ENCODE results near the gene IGLL1. TPM values are rescaled to one million over a fixed set of nuclear protein-coding genes. Genes with fewer than 3 reads are reported as not detected.
"Not testable (repeated sequence)": the region's sequence is repeated elsewhere in the genome, so short reads cannot be mapped to it uniquely, and the experiment has no call there.

IGLL1 gene
- total RNA-seq, 1 experiment from 2014 or later: not detected

DNA sequence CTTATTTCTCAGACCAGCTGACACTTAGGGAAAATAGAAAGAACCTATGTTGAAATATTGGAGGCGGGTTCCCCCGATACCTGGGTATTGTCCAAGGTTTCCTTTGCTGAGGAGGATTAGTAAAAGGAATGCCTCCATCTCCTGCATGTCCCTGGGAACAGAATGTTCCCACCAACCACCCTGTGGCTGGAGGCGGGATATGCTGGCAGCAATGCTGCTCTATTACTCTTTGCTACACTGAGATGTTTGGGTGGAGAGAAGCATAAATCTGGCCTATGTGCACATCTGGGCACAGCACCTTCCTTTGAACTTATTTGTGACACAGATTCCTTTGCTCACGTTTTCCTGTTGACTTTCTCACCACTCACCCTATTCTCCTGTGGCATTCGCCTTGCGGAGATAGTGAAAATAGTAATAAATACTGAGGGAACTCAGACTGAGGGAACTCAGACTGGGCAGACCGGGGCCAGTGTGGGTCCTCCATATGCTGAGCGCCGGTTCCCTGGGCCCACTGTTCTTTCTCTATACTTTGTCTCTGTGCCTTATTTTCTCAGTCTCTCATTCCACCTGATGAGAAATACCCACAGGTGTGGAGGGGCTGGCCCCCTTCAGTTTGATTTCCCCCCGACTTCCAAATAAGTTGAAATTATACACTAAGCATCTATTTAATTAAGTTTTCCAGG is 32.1 kb downstream of the IGLL1 start:
- H3K27me3 ChIP-seq (ENCODE audit: control insufficient read depth, insufficient read depth, low read length): no peaks in the 10 kb centered on the region
- no peak overlapping the region for H3K4me3 ChIP-seq (ENCODE audit: insufficient read depth, low read depth, low read length)
- DNase-seq: no peak
- H3K36me3 ChIP-seq (replicated peaks; ENCODE audit: control insufficient read depth, insufficient read depth, low read length): no peaks in the 10 kb centered on the region

DNA sequence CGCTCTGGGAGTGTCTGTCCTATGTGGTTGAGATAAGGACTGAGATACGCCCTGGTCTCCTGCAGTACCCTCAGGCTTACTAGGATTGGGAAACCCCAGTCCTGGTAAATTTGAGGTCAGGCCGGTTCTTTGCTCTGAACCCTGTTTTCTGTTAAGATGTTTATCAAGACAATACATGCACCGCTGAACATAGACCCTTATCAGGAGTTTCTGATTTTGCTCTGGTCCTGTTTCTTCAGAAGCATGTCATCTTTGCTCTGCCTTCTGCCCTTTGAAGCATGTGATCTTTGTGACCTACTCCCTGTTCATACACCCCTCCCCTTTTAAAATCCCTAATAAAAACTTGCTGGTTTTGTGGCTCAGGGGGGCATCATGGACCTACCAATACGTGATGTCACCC is 32.7 kb downstream of the IGLL1 start:
- DNase-seq; H3K27me3 ChIP-seq (ENCODE audit: control insufficient read depth, insufficient read depth, low read length); H3K4me3 ChIP-seq (ENCODE audit: insufficient read depth, low read depth, low read length); H3K36me3 ChIP-seq (replicated peaks; ENCODE audit: control insufficient read depth, insufficient read depth, low read length): not testable (repeated sequence)

DNA sequence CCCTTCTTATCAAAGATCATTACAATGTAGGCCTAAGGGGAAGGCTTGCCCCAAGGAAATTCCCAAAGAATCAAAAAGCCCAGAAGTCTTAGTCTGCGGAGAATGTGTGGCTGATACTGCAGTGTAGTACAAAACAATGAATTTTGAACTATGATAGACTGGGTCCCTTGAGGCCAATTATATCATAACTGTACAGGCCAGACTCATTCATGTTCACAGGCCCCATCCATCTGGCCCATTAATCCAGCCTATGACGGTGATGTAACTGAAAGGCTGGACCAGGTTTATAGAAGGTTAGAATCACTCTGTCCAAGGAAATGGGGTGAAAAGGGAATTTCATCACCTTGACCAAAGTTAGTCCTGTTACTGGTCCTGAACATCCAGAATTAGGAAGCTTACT is 35.2 kb downstream of the IGLL1 start:
- no peaks in the 10 kb centered on the region for H3K27me3 ChIP-seq (ENCODE audit: control insufficient read depth, insufficient read depth, low read length)
- no peak for DNase-seq
- H3K36me3 ChIP-seq (replicated peaks; ENCODE audit: control insufficient read depth, insufficient read depth, low read length): no peaks in the 10 kb centered on the region
- no peak overlapping the region for H3K4me3 ChIP-seq (ENCODE audit: insufficient read depth, low read depth, low read length)

DNA sequence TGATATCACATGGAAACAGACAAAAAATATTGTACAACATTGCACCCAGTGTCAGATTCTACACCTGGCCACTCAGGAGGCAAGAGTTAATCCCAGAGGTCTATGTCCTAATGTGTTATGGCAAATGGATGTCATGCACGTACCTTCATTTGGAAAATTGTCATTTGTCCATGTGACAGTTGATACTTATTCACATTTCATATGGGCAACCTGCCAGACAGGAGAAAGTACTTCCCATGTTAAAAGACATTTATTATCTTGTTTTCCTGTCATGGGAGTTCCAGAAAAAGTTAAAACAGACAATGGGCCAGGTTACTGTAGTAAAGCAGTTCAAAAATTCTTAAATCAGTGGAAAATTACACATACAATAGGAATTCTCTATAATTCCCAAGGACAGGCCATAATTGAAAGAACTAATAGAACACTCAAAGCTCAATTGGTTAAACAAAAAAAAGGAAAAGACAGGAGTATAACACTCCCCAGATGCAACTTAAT is 36.5 kb downstream of the IGLL1 start:
- not testable (repeated sequence) for H3K4me3 ChIP-seq (ENCODE audit: insufficient read depth, low read depth, low read length); H3K27me3 ChIP-seq (ENCODE audit: control insufficient read depth, insufficient read depth, low read length); H3K36me3 ChIP-seq (replicated peaks; ENCODE audit: control insufficient read depth, insufficient read depth, low read length); DNase-seq

DNA sequence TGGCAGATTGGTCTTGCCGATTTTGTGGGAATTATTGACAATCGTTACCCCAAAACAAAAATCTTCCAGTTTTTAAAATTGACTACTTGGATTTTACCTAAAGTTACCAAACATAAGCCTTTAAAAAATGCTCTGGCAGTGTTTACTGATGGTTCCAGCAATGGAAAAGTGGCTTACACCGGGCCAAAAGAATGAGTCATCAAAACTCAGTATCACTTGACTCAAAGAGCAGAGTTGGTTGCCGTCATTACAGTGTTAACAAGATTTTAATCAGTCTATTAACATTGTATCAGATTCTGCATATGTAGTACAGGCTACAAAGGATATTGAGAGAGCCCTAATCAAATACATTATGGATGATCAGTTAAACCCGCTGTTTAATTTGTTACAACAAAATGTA is 37.2 kb downstream of the IGLL1 start:
- no peak for DNase-seq
- H3K4me3 ChIP-seq (ENCODE audit: insufficient read depth, low read depth, low read length): no peak overlapping the region
- H3K27me3 ChIP-seq (ENCODE audit: control insufficient read depth, insufficient read depth, low read length): no peaks in the 10 kb centered on the region; the same call in 1 of the 2 replicates
- no peaks in the 10 kb centered on the region for H3K36me3 ChIP-seq (replicated peaks; ENCODE audit: control insufficient read depth, insufficient read depth, low read length)

DNA sequence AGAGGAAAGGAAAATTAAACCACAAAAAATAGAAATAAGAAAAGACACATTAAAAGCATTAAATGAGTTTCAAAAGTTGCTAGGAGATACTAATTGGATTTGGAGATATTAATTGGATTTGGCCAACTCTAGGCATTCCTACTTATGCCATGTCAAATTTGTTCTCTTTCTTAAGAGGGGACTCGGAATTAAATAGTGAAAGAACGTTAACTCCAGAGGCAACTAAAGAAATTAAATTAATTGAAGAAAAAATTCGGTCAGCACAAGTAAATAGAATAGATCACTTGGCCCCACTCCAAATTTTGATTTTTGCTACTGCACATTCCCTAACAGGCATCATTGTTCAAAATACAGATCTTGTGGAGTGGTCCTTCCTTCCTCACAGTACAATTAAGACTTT is 37.7 kb downstream of the IGLL1 start:
- not testable (repeated sequence) for H3K27me3 ChIP-seq (ENCODE audit: control insufficient read depth, insufficient read depth, low read length); DNase-seq

DNA sequence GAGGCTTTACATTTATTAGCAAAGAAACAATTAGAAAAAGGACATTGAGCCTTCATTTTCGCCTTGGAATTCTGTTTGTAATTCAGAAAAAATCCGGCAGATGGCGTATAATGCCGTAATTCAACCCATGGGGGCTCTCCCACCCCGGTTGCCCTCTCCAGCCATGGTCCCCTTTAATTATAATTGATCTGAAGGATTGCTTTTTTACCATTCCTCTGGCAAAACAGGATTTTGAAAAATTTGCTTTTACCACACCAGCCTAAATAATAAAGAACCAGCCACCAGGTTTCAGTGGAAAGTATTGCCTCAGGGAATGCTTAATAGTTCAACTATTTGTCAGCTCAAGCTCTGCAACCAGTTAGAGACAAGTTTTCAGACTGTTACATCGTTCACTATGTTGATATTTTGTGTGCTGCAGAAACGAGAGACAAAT is 38.2 kb downstream of the IGLL1 start:
- not testable (repeated sequence) for DNase-seq; H3K36me3 ChIP-seq (replicated peaks; ENCODE audit: control insufficient read depth, insufficient read depth, low read length)

More for the DNA sequence above, 37.7 kb downstream of the IGLL1 start:
- not testable (repeated sequence) for H3K36me3 ChIP-seq (replicated peaks; ENCODE audit: control insufficient read depth, insufficient read depth, low read length); H3K4me3 ChIP-seq (ENCODE audit: insufficient read depth, low read depth, low read length)

DNA sequence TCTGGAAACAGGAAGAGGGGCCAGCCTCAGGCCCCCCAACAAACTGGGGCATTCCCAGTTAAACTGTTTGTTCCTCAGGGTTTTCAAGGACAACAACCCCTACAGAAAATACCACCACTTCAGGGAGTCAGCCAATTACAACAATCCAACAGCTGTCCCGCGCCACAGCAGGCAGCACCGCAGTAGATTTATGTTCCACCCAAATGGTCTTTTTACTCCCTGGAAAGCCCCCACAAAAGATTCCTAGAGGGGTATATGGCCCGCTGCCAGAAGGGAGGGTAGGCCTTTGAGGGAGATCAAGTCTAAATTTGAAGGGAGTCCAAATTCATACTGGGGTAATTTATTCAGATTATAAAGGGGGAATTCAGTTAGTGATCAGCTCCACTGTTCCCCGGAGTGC is 39.3 kb downstream of the IGLL1 start:
- not testable (repeated sequence) for DNase-seq; H3K4me3 ChIP-seq (ENCODE audit: insufficient read depth, low read depth, low read length); H3K27me3 ChIP-seq (ENCODE audit: control insufficient read depth, insufficient read depth, low read length); H3K36me3 ChIP-seq (replicated peaks; ENCODE audit: control insufficient read depth, insufficient read depth, low read length)

More for the DNA sequence above, 38.2 kb downstream of the IGLL1 start:
- not testable (repeated sequence) for H3K27me3 ChIP-seq (ENCODE audit: control insufficient read depth, insufficient read depth, low read length); H3K4me3 ChIP-seq (ENCODE audit: insufficient read depth, low read depth, low read length)

DNA sequence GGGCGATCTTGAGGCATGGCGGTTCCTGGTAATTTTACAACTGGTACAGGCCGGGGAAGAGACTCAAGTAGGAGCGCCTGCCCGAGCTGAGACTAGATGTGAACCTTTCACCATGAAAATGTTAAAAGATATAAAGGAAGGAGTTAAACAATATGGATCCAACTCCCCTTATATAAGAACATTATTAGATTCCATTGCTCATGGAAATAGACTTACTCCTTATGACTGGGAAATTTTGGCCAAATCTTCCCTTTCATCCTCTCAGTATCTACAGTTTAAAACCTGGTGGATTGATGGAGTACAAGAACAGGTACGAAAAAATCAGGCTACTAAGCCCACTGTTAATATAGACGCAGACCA is 40.3 kb downstream of the IGLL1 start:
- H3K27me3 ChIP-seq (ENCODE audit: control insufficient read depth, insufficient read depth, low read length); H3K4me3 ChIP-seq (ENCODE audit: insufficient read depth, low read depth, low read length); H3K36me3 ChIP-seq (replicated peaks; ENCODE audit: control insufficient read depth, insufficient read depth, low read length); DNase-seq: not testable (repeated sequence)

DNA sequence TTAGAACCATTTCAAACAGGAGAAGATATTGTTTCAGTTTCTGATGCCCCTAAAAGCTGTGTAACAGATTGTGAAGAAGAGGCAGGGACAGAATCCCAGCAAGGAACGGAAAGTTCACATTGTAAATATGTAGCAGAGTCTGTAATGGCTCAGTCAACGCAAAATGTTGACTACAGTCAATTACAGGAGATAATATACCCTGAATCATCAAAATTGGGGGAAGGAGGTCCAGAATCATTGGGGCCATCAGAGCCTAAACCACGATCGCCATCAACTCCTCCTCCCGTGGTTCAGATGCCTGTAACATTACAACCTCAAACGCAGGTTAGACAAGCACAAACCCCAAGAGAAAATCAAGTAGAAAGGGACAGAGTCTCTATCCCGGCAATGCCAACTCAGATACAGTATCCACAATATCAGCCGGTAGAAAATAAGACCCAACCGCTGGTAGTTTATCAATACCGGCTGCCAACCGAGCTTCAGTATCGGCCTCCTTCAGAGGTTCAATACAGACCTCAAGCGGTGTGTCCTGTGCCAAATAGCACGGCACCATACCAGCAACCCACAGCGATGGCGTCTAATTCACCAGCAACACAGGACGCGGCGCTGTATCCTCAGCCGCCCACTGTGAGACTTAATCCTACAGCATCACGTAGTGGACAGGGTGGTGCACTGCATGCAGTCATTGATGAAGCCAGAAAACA is 40.8 kb downstream of the IGLL1 start:
- peak; percentile 73 for DNase-seq
- Histone ChIP-seq H3K4me3 (ENCODE audit: insufficient read depth, low read depth, low read length) (no peak overlapping the region), H3K36me3 (replicated peaks; ENCODE audit: control insufficient read depth, insufficient read depth, low read length) (no peaks in the 10 kb centered on the region), H3K27me3 (ENCODE audit: control insufficient read depth, insufficient read depth, low read length) (peaks cover 9% of the 10 kb centered on the region; the same call in 1 of the 2 replicates)

DNA sequence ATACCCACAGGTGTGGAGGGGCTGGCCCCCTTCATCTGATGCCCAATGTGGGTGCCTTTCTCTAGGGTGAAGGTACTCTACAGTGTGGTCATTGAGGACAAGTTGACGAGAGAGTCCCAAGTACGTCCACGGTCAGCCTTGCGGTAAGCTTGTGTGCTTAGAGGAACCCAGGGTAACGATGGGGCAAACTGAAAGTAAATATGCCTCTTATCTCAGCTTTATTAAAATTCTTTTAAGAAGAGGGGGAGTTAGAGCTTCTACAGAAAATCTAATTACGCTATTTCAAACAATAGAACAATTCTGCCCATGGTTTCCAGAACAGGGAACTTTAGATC is 41.4 kb downstream of the IGLL1 start:
- H3K36me3 ChIP-seq (replicated peaks; ENCODE audit: control insufficient read depth, insufficient read depth, low read length); H3K27me3 ChIP-seq (ENCODE audit: control insufficient read depth, insufficient read depth, low read length); H3K4me3 ChIP-seq (ENCODE audit: insufficient read depth, low read depth, low read length); DNase-seq: not testable (repeated sequence)

DNA sequence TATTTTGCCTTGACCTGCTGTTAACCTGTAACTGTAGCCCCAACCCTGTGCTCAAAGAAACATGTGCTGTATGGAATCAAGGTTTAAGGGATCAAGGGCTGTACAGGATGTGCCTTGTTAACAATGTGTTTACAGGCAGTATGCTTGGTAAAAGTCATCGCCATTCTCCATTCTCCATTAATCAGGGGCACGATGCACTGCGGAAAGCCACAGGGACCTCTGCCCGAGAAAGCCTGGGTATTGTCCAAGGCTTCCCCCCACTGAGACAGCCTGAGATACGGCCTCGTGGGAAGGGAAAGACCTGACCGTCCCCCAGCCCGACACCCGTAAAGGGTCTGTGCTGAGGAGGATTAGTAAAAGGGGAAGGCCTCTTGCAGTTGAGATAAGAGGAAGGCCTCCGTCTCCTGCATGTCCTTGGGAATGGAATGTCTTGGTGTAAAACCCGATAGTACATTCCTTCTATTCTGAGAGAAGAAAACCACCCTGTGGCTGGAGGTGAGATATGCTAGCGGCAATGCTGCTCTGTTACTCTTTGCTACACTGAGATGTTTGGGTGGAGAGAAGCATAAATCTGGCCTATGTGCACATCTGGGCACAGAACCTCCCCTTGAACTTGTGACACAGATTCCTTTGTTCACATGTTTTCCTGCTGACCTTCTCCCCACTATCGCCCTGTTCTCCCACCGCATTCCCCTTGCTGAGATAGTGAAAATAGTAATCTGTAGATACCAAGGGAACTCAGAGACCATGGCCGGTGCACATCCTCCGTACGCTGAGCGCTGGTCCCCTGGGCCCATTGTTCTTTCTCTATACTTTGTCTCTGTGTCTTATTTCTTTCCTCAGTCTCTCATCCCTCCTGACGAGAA is 42.0 kb downstream of the IGLL1 start:
- not testable (repeated sequence) for H3K27me3 ChIP-seq (ENCODE audit: control insufficient read depth, insufficient read depth, low read length); H3K36me3 ChIP-seq (replicated peaks; ENCODE audit: control insufficient read depth, insufficient read depth, low read length); DNase-seq
- peak overlapping the region; percentile 35 for H3K4me3 ChIP-seq (ENCODE audit: insufficient read depth, low read depth, low read length)

DNA sequence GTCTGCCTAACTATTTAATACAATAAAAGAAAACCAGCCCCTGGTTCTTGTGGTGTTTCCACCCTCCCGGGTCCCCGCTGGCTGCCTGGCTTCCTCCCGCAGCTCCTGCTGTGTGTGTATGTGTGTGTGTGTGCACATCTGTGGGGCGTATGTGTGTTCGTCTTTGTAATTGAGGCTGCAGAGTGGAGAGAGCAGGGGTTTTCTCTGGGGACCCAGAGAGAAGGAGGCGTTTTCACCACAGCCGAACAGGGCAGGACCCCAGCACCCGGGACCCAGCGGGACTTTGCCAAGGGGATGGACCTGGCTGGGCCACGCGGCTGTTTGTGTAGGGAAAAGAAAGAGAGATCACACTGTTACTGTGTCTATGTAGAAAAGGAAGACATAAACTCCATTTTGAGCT is 42.7 kb downstream of the IGLL1 start:
- peak overlapping the region; percentile 35 for H3K4me3 ChIP-seq (ENCODE audit: insufficient read depth, low read depth, low read length)
- H3K36me3 ChIP-seq (replicated peaks; ENCODE audit: control insufficient read depth, insufficient read depth, low read length): no peaks in the 10 kb centered on the region
- peaks cover 11% of the 10 kb centered on the region; the same call in 1 of the 2 replicates for H3K27me3 ChIP-seq (ENCODE audit: control insufficient read depth, insufficient read depth, low read length)
- no peak for DNase-seq

DNA sequence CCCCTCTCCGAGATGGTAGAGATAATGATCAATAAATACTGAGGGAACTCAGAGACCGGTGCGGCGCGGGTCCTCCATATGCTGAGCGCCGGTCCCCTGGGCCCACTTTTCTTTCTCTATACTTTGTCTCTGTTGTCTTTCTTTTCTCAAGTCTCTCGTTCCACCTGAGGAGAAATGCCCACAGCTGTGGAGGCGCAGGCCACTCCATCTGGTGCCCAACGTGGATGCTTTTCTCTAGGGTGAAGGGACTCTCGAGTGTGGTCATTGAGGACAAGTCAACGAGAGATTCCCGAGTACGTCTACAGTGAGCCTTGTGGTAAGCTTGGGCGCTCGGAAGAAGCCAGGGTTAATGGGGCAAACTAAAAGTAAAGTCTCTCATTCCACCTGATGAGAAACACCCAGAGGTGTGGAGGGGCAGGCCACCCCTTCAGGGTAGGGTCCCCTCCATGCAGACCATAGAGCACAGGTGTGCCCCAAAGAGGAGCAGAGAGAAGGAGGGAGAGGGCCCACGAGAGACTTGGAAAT is 43.2 kb downstream of the IGLL1 start:
- DNase-seq: no peak
- Histone ChIP-seq H3K27me3 (ENCODE audit: control insufficient read depth, insufficient read depth, low read length) (peaks cover 13% of the 10 kb centered on the region; the same call in 1 of the 2 replicates), H3K4me3 (ENCODE audit: insufficient read depth, low read depth, low read length) (peak overlapping the region; percentile 35), H3K36me3 (replicated peaks; ENCODE audit: control insufficient read depth, insufficient read depth, low read length) (no peaks in the 10 kb centered on the region)
